SHP77 treated with DMSO at 0.1 percent for 48 hours (cell line): ENCODE results near the gene ALDH1A3.

Experiments used
- DNase-seq: peaks from one replicate; lab custom pipeline; 2025; lab: John Stamatoyannopoulos, UW

The ALDH1A3 gene

GRCh38 chr15:100859970-100860828 is 19.4 kb upstream of the ALDH1A3 start:
- no peak for DNase-seq

GRCh38 chr15:100860829-100861510 is 18.7 kb upstream of the ALDH1A3 start:
- DNase-seq, result no peak

GRCh38 chr15:100861511-100861991 is 18.1 kb upstream of the ALDH1A3 start:
- DNase-seq, result no peak

- DNase-seq, result no peak
These were observed 17.5 kb upstream of the ALDH1A3 start for GRCh38 chr15:100862162-100862561.

- DNase-seq, result no peak
These were observed 16.4 kb upstream of the ALDH1A3 start for GRCh38 chr15:100863075-100863795.

GRCh38 chr15:100863796-100864267 is 15.8 kb upstream of the ALDH1A3 start:
- DNase-seq, result no peak

- no peak for DNase-seq
These were observed 13.0 kb upstream of the ALDH1A3 start for GRCh38 chr15:100866386-100867330.

GRCh38 chr15:100867433-100867832 is 12.2 kb upstream of the ALDH1A3 start:
- no peak for DNase-seq

GRCh38 chr15:100869151-100869999 is 10.3 kb upstream of the ALDH1A3 start:
- no peak for DNase-seq

- peak; percentile 33 for DNase-seq
These were observed 6.5 kb upstream of the ALDH1A3 start for GRCh38 chr15:100873029-100873677.

GRCh38 chr15:100875495-100875894 is 4.1 kb upstream of the ALDH1A3 start:
- DNase-seq, result no peak

- DNase-seq, result no peak
These were observed 3.7 kb upstream of the ALDH1A3 start for GRCh38 chr15:100875976-100876375.

- no peak for DNase-seq
These were observed 2.1 kb upstream of the ALDH1A3 start for GRCh38 chr15:100877551-100877950.

- DNase-seq, result no peak
These were observed 1.5 kb upstream of the ALDH1A3 start for GRCh38 chr15:100878130-100878529.

- DNase-seq, result no peak
These were observed 983 bp upstream of the ALDH1A3 start for GRCh38 chr15:100878648-100879047.

- no peak for DNase-seq
These were observed 569 bp upstream of the ALDH1A3 start for GRCh38 chr15:100879061-100879463.

GRCh38 chr15:100880139-100880896 is 687 bp downstream of the ALDH1A3 start:
- DNase-seq, result no peak

GRCh38 chr15:100880897-100881242 is 1.2 kb downstream of the ALDH1A3 start:
- DNase-seq, result no peak
